GM21576 (cell line): ENCODE data around the gene MPZ.
A peak's percentile ranks its signal among the peaks of the same experiment; 100 is the strongest.
"Not testable (repeated sequence)": the region's sequence is repeated elsewhere in the genome, so short reads cannot be mapped to it uniquely, and the experiment has no call there.

Experiments used
- ATAC-seq: cut with Tn5 transposase; IDR thresholded peaks from one replicate; pipeline ENCODE4 v1.9.1; 2021; ENCODE audit warnings: mild to moderate bottlenecking, moderate library complexity; ENCODE audit not compliant: unreplicated experiment

MPZ gene

GRCh38 chr1:161309868-161310267 is at the start of gene MPZ:
Gene MPZ (minus strand): TSS chr1:161309968. CDS start chr1:161309905, 63 bp downstream.
- no peak for ATAC-seq

GRCh38 chr1:161359291-161359690 is 49.5 kb upstream of the MPZ start:
- no peak for ATAC-seq

DNA sequence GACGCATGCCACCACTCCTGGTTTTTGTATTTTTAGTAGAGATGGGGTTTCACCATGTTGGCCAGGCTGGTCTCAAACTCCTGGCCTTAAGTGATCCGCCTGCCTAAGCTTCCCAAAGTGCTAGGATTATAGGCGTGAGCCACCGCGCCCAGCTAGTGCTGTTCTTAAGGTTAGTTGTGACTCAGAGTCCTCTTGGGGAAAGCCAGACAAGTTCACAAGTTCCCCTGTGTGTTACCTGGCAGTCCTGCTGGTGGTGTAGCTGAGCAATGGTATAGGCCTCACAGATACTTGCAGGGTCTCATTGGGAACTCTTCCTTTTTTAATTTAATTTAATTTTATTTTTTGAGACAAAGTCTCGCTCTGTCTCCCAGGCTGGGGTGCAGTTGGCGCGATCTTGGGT is 47.3 kb upstream of the MPZ start:
- no peak for ATAC-seq

- ATAC-seq = no peak
Measured at GRCh38 chr1:161351482-161351881, 41.7 kb upstream of the MPZ start.

DNA sequence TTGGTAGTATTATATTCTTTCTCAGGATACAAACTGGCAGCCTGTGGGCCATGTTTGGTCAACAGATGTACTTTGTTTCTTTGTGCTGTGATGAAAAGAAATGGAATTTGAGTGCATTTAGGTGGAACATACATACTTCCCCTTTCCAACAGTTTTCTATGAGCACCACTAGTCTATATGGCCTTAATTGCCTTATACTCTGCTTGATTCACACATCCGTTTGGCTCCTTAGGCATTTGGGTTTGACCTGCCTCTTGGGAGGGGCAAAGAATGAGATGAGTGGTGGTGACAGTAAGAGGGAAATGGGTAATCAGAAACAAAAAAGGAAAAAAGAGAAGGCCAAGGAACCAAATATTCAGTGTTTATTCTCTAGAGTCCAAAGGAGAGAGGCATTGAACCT is 40.9 kb upstream of the MPZ start:
- ATAC-seq = no peak

GRCh38 chr1:161342821-161343220 is 33.1 kb upstream of the MPZ start:
- ATAC-seq = no peak

DNA sequence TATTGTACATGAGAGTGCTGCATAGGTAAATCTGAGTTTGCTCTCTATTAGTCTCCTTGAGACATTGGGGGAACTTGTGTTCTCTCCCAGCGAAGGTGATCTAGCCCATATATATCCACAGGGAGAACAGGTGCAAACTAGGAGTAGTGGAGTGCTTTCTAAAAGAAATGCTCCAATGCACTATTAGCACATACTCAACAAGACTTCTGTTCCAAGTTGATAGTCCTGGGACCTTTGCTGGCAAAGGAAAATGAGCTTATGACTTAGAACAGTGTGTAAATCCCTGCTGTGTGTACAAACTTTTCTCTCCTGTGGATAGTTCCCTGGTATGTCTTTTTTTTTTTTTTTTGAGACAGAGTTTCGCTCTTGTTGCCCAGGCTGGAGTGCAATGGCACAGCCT is 32.4 kb upstream of the MPZ start:
- ATAC-seq = no peak

- ATAC-seq = no peak
Measured at GRCh38 chr1:161335796-161336195, 26.0 kb upstream of the MPZ start.

DNA sequence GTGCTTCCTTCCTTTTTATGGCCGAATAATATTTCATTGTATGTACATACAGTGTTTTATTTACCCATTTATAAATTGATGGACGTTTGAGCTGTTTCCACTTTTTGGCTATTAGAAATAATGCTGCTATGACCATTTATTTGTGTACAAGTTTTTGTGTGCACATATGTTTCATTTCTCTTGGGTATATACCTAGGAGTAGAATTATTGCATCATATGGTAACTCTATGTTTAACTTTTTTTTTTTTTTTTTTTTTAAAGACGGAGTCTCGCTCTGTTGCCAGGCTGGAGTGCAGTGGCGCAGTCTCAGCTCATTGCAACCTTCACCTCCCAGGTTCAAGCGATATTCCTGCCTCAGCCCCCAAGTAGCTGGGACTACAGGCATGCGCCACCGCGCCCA is 23.4 kb upstream of the MPZ start:
- no peak for ATAC-seq

DNA sequence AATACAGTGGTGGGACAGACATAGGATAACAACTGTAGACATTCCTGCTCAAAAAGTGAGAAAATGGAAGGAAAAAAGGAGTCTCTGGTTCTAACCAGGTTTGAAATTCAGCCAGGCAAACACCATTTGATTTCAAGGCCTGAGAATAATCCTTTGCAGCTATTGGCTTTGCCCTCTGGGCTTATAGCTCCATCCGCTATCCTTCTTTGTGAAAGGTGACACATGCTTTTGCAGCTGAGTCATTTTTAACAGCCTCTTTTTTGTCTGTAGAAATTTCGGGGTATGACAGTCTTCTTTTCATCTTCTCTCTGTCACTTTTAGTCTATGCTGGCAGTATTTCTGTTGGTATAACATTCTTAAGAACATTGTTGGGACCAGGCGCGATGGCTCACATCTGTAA is 20.6 kb upstream of the MPZ start:
- ATAC-seq = no peak

GRCh38 chr1:161324020-161324419 is 14.3 kb upstream of the MPZ start:
- ATAC-seq = no peak

DNA sequence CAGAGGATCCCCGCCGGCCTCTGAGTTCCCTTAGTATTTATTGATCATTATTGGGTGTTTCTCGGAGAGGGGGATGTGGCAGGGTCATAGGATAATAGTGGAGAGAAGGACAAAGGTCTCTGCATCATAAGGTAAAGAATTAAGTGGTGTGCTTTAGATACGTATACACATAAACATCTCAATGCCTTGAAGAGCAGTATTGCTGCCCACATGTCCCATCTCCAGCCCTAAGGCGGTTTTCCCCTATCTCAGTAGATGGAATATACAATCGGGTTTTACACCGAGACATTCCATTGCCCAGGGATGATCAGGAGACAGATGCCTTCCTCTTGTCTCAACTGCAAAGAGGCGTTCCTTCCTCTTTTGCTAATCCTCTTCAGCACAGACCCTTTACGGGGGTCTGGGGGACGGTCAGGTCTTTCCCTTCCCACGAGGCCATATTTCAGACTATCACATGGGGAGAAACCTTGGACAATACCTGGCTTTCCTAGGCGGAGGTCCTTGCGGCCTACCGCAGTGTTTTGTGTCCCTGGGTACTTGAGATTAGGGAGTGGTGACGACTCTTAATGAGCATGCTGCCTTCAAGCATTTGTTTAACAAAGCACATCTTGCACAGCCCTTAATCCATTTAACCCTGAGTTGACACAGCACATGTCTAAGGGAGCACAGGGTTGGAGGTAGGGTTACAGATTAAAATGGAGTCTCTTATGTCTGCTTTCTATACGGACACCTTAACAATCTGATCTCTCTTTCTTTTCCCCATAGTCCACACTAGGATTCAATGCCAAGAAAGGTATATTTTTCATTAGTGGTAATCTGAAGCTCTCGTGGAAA is 6.3 kb upstream of the MPZ start:
- not testable (repeated sequence) for ATAC-seq

GRCh38 chr1:161314201-161314981 is 4.6 kb upstream of the MPZ start, which contains the start of gene SDHC:
Gene SDHC (plus strand): TSS chr1:161314381. CDS start chr1:161314406, 25 bp downstream.
- ATAC-seq = peak; percentile 96

DNA sequence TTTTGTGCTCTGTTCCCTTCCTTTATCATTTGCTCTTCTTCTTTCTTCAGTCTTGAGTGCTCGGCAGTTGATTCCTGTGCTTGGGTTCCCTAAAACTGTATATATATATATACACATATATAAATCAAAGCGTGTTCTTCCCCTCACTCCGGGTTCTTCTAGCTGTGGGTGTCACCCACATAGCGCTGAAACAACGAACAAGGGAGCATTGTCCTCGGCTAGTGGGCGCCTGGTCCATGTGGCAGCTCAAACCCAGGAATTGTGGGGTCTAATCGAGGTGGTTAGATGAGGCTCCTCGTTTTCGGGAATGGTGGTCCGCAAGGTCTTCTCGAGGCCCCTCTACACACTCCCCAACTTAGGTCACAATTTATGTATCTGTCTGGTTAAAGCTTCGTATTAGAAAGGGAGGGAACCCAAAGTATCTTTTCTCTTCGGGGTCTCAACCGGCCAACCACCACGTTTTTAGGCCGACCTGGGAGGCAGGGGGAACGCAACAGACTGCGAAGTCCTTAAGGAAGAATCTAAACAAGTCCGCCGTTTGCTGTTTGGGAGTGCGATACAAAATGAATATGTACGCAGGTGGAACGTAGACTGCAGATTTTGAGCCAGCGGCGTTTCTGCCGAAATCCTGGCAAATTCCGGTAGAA is 3.9 kb upstream of the MPZ start:
- ATAC-seq = no peak

DNA sequence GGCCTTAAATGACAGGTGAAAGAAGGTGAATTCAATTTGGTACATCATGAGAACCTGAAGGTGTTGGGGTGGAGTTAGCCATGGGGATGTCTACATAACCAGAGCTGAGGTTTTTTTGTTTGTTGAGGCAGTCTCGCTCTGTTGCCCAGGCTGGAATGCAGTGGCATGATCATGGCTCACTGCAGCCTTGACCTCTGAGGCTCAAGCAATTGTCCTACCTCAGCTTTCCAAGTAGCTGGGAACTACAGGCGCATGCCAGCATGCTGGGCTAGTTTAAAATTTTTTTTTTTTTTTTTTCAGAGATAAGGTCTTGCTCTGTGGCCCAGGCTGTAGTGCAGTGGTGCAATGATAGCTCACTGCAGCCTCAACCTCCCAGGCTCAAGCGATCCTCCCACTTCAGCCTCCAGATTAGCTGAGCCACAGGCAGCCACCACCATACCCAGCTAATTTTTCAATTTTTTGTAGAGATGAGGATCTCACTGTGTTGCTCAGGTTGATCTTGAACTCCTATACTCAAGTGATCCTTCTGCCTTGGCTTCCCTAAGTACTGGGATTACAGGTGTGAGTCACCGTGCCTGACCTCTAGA is 1.9 kb upstream of the MPZ start:
- ATAC-seq = no peak

DNA sequence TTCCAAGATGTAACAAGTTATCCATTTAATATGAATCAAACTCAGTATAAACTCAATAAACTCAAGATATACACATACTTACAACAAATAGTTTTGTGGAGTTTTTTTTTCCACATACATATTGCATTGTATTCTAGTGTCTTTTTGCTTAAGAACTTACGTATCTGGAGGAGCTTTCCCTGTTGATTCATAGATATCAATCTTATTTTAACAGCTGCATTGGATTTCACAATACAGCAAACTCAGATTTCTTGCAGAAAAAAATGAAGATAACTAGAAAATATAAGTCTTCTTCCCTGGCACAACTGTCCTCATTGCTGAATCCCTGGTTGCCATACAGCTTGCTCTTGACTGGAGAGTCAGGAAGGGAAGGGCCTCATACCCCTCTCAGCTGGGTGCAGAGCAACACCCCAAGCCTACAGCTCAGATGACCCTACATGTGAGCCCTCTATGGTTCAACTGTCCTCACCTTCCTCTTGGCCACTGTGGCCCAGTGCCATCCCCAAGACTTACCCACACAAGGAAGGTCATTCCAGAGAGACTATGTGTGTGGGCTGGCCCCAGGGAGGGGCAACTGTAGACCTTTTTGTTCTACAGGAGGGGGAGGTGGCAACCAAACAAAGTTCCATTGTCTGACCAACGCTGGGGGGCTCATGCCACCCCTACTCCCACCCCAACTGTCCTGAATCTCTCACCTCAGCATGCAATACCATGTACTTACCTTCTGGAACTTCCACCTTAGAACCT is 1.7 kb downstream of the MPZ start:
- no peak for ATAC-seq

GRCh38 chr1:161307230-161307768 is 2.5 kb downstream of the MPZ start:
- no peak for ATAC-seq

DNA sequence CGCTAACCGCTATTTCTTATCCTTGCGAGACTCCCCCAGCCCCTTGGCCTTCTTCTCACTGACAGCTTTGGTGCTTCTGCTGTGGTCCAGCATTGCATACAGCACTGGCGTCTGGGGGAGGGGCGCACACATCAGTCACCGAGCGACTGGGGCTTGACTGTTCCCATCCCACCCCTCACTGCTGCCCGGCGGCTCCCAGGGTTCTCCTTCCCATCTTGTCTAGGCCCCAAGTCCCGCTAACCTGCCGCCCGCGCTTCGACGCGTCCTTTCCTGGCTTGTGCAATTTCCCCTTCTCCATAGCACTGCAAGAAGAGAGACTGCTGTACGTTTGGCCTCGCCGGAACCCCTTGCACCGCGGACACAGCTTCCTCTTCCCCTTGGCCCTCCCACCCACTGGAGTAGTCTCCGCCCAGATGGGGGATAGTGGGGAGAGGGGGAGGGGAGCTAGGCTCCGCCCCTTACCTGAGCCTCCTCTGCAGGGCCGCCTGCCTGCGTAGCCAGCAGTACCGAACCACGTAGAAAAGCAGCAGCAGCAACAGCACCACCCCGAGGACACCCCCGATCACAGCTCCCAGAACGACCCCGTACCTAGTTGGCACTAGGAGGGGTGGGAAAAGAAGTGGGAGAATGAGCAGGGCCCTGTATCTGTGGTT is 3.8 kb downstream of the MPZ start:
- ATAC-seq = peak; percentile 75

DNA sequence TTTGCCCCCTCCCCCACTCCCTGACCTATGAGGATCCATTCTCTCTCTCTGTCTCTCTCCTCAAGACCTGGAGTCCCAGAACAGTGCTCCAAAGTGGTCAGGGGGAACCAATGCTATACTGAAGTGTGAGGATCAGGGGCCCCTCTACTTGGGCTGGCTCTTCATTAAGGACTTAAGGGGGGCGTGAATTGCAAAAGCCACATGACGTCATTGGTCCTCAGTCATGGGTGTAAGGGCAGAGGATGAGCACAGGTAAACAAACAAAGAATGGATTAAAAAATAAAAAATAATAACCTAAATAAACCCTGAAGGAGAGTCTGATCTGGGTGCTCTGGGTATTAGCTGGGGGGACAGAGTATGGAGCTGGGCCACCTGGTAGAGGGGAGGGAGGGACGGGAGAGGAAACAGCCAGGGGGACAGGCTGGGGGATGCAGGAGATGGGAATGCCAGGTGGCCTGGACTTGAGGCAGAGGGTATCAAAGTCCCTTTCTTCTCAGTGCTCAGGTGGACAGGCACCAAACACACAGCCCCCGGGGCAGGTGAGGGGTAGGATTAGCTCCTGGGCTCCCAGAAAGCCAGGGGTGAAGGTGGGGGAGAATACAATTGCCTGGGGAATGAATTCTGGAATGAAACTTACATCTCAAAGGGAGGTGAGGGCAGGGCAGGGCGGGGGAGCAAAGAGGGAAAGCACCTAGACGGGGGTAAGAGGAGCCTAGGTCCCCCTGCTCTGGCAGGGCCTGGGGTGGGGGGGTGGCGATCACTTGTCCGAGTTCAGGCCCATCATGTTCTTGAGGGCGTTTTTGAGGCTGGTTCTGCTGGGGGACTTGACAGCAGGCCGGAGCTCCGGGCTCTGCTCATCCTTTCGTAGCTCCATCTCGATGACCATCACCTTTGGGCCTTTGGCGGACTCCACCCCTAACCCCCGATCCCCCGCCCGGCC is 4.6 kb downstream of the MPZ start:
- peak; percentile 3 for ATAC-seq
